A673 (cell line): ENCODE measurements around the gene TTC39B. TPM values are rescaled to one million over a fixed set of nuclear protein-coding genes. Genes with fewer than 3 reads are reported as not detected.
A peak's percentile ranks its signal among the peaks of the same experiment; 100 is the strongest.

Experiments used
- BruUV-seq: library from RNA; stranded (reverse); fragments of 400-500 nt; replicated peaks from 2 replicates; lab custom pipeline; 2021; lab: Mats Ljungman, UMichigan
- CTCF ChIA-PET: fragments of 300-600 bp; sonication (Branson Sonifier 250); formaldehyde crosslinking; loops from one replicate; lab custom pipeline; 2022; ENCODE audit warnings: antibody characterized with exemption; lab: Charles Lee
- POLR2A ChIA-PET: fragments of 300-600 bp; sonication (Branson Sonifier 250); formaldehyde crosslinking; loops from one replicate; lab custom pipeline; 2022; ENCODE audit warnings: antibody characterized with exemption; ENCODE audit not compliant: low non-redundant PET; lab: Charles Lee
- DNase-seq: peaks from one replicate; pipeline ENCODE4 v3.0.0-alpha.2; 2015; ENCODE audit warnings: low spot score
- H3K27ac ChIP-seq: fragments of 200-600 bp; sonication (generic); 2 replicates; pipeline ENCODE4 v1.5.1; 2016; ENCODE audit warnings: mixed run types, low read depth, mild to moderate bottlenecking, mixed read lengths, antibody characterized with exemption, low read length; ENCODE audit not compliant: poor library complexity, severe bottlenecking
- H3K27me3 ChIP-seq: fragments of 200-600 bp; sonication (generic); replicated peaks from 2 replicates; pipeline ENCODE4 v1.6.1; 2017; ENCODE audit warnings: mixed run types, low read depth, mild to moderate bottlenecking, mixed read lengths, antibody characterized with exemption, low read length; ENCODE audit not compliant: insufficient read depth, poor library complexity
- H3K36me3 ChIP-seq: fragments of 200-600 bp; sonication (generic); 2 replicates; pipeline ENCODE4 v1.6.1; 2016; ENCODE audit warnings: mixed run types, mild to moderate bottlenecking, mixed read lengths, antibody characterized with exemption, low read length; ENCODE audit not compliant: insufficient read depth, poor library complexity, severe bottlenecking
- H3K4me1 ChIP-seq: fragments of 200-600 bp; sonication (generic); 2 replicates; pipeline ENCODE4 v1.6.1; 2017; ENCODE audit warnings: mixed run types, mild to moderate bottlenecking, mixed read lengths, antibody characterized with exemption, low read length; ENCODE audit not compliant: insufficient read depth, poor library complexity, severe bottlenecking
- H3K4me3 ChIP-seq: fragments of 200-600 bp; sonication (generic); 2 replicates; pipeline ENCODE4 v1.5.1; 2016; ENCODE audit warnings: low read depth, mixed run types, mild to moderate bottlenecking, mixed read lengths, low read length; ENCODE audit not compliant: poor library complexity, severe bottlenecking
- H3K9me3 ChIP-seq: fragments of 200-600 bp; sonication (generic); 2 replicates; pipeline ENCODE4 v1.6.1; 2016; ENCODE audit warnings: mixed run types, low read depth, mild to moderate bottlenecking, mixed read lengths, antibody characterized with exemption, low read length; ENCODE audit not compliant: poor library complexity, severe bottlenecking
- EZH2 ChIP-seq: fragments of 200-600 bp; sonication (generic); IDR thresholded peaks from 2 replicates; pipeline ENCODE4 v1.6.1; 2017; ENCODE audit warnings: borderline replicate concordance, low read depth, mild to moderate bottlenecking, mixed read lengths, antibody characterized with exemption, low read length; ENCODE audit not compliant: poor library complexity, severe bottlenecking
- intact Hi-C: fragments of 100-400 bp; cut with micrococcal nuclease; formaldehyde crosslinking; loops from one replicate; pipeline ENCODE4 v1.10.0; 2022; ENCODE audit not compliant: unreplicated experiment
- total RNA-seq: library from RNA; stranded (reverse); gene quantifications from 2 replicates; pipeline ENCODE4 v1.2.3, GENCODE V29; 2021
- TF ChIP-seq, protein P1 (sequence below): fragments of 300-800, 200-600 bp; sonication (generic); conservative IDR thresholded peaks from 2 replicates; pipeline ENCODE4 v1.5.1; 2017; ENCODE audit warnings: low read depth, mild to moderate bottlenecking, antibody characterized with exemption, low read length, moderate library complexity, mixed read lengths

The TTC39B gene
- total RNA-seq, 1 experiment from 2014 or later: 0.52 TPM

DNA sequence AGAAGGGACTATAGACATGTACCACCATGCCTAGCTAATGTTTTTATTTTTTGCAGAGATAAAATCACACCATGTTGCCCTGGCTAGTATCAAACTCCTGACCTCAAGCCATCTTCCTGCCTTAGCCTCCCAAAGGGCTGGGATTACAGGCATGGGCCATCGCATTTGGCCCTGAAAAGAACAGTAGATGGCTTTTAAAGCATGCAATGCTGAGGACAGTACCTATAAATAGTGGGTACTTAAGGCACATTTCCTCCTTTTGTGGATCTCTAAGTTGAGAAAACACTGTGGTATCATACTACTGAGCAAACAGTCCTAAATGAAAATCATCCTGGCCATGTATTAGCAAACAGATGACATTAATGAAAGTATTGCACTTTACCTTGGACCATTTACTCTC is 119.4 kb downstream of the TTC39B start:
- ChIA-PET POLR2A (no interaction called here), CTCF (no interaction called here)
- no TSS peak for BruUV-seq
- H3K27me3 ChIP-seq: no peaks in the 10 kb centered on the region
- no peaks in the 10 kb centered on the region for H3K4me1 ChIP-seq
- H3K27ac ChIP-seq: no peak overlapping the region
- H3K4me3 ChIP-seq: no peak overlapping the region
- TF ChIP-seq EZH2: no peak
- TF ChIP-seq, protein P1, sequence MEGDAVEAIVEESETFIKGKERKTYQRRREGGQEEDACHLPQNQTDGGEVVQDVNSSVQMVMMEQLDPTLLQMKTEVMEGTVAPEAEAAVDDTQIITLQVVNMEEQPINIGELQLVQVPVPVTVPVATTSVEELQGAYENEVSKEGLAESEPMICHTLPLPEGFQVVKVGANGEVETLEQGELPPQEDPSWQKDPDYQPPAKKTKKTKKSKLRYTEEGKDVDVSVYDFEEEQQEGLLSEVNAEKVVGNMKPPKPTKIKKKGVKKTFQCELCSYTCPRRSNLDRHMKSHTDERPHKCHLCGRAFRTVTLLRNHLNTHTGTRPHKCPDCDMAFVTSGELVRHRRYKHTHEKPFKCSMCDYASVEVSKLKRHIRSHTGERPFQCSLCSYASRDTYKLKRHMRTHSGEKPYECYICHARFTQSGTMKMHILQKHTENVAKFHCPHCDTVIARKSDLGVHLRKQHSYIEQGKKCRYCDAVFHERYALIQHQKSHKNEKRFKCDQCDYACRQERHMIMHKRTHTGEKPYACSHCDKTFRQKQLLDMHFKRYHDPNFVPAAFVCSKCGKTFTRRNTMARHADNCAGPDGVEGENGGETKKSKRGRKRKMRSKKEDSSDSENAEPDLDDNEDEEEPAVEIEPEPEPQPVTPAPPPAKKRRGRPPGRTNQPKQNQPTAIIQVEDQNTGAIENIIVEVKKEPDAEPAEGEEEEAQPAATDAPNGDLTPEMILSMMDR: no peak
- no peaks in the 10 kb centered on the region for H3K36me3 ChIP-seq
- intact Hi-C loops: no loop called here
- no peaks in the 10 kb centered on the region for H3K9me3 ChIP-seq
- DNase-seq: no peak

DNA sequence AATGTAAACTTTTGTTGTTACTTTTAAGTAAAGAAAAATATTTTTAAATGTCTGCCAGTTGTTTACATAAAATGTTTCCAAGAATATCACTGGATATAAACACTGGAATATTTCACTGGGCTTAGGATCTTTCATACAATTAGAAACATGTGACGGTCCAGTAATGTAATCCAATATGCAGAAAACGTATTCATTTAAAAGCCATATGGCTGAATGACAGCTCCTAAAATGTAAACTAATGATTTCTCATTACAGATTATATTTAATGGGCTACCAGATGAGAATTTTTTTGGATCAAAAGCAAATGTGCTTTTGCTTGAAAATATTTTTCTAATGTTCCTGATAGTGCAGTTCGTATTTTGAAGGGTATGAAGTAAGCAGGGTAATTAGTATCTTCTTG is 124.3 kb downstream of the TTC39B start:
- Histone ChIP-seq H3K4me3 (no peak overlapping the region), H3K36me3 (no peaks in the 10 kb centered on the region), H3K27ac (no peak overlapping the region), H3K9me3 (no peaks in the 10 kb centered on the region), H3K27me3 (no peaks in the 10 kb centered on the region), H3K4me1 (no peaks in the 10 kb centered on the region)
- DNase-seq: no peak
- POLR2A ChIA-PET: no interaction called here
- BruUV-seq: no TSS peak
- CTCF ChIA-PET: interaction anchor here (0.7 kb wide), 1 partner anchor 390 kb away, joined by 4 read pairs; no protein-coding TSS in a partner anchor
- intact Hi-C loops: no loop called here
- TF ChIP-seq EZH2: no peak
- TF ChIP-seq, protein P1: no peak

DNA sequence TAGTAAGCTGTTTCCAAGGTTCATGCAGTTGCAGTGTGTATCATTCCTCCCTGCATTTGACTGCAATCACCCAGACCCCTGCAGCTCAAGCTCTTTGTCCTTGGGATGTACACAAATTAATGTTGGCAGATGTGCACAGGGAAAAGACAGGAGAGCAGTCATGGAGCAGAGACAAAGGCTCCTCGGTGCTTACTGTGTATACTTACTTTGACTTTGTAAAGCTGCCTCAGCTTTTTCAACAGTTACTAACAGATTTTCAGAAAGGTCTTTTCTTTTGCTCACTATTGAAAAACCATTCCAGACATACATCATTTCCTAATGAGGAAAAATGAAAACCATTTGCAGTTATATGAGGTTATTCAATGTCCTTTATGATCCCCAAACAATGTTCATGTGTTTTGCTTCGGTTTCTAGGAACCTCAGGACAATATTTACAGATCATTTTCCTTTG is 124.9 kb downstream of the TTC39B start:
- no peak overlapping the region for H3K27ac ChIP-seq
- no TSS peak for BruUV-seq
- peak; percentile 3 for DNase-seq
- CTCF ChIA-PET: no interaction called here
- H3K9me3 ChIP-seq: no peaks in the 10 kb centered on the region
- no peak overlapping the region for H3K4me3 ChIP-seq
- TF ChIP-seq, protein P1: no peak
- TF ChIP-seq EZH2: no peak
- H3K36me3 ChIP-seq: no peaks in the 10 kb centered on the region
- POLR2A ChIA-PET: no interaction called here
- intact Hi-C loops: no loop called here
- no peaks in the 10 kb centered on the region for H3K27me3 ChIP-seq
- H3K4me1 ChIP-seq: no peaks in the 10 kb centered on the region
